RWPE1 (cell line): Measurements from ENCODE around the gene TTYH1.

Experiments used
- CTCF ChIA-PET: fragments of 350-600 bp; sonication (Branson Sonifier 250); formaldehyde crosslinking; extraction: SDS; loops from one replicate; lab custom pipeline; 2021; lab: Yijun Ruan, JAX
- POLR2A ChIA-PET: fragments of 400-600 bp; formaldehyde crosslinking; extraction: SDS; loops from one replicate; lab custom pipeline; 2020; ENCODE audit warnings: antibody characterized with exemption; ENCODE audit not compliant: low non-redundant PET; lab: Yijun Ruan, JAX
- DNase-seq: peaks from one replicate; pipeline ENCODE4 v3.0.0; 2012; ENCODE audit warnings: low spot score
- H3K27ac ChIP-seq: fragments of 450-650 bp; 2 replicates; pipeline ENCODE4 v1.5.1; 2017
- CTCF ChIP-seq: fragments of 450-650 bp; conservative IDR thresholded peaks from 2 replicates; pipeline ENCODE4 v1.5.1; 2017; ENCODE audit warnings: low read depth, mild to moderate bottlenecking

Gene TTYH1

DNA sequence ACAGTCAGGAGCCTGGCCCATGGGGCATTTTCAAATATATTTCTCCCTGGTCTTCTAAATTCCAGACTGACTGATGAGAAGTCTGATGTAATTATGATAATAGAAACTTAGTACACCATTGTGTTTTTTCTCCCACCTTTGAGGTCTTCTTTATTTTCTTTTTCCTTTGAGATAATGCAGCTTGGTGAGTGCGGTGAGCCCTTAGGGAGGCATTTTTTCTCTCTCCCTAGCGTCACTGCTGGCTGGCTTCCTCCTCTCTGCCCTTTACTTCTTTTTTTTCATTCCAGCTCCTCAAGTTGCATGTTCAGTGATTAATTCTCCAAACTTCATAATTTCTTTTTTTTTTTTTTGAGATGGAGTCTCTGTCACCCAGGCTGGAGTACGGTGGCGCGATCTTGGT lies 70.6 kb downstream of the TTYH1 start:
- CTCF ChIA-PET, result interaction anchor here (0.9 kb wide), 1 partner anchor 188 kb away, joined by 5 read pairs; no protein-coding TSS in a partner anchor
- POLR2A ChIA-PET, result no interaction called here
- no peak overlapping the region for H3K27ac ChIP-seq
- no peak for TF ChIP-seq CTCF
- DNase-seq, result no peak
